ENCODE data around the gene SLU7.

- TF ChIP-seq CTCF (IDR thresholded peaks at IDR 0.05): no peak
- TF ChIP-seq POLR2AphosphoS5 (IDR thresholded peaks at IDR 0.05): no peak
Observed at GRCh38 chr5:160435532-160435931, 16.7 kb upstream of the SLU7 start.
